Liver (tissue), 9 donors: ENCODE data around the gene PPP2R3B. TPM values are rescaled to one million over a fixed set of nuclear protein-coding genes. Genes with fewer than 3 reads are reported as not detected.

Experiments
- DNase-seq: peaks from one replicate; pipeline ENCODE4 v3.0.0-alpha.2; 2017; ENCODE audit warnings: low spot score
- H3K27ac ChIP-seq, 2 donors: one replicate each; pipeline ENCODE4 v1.7.0; 2013; ENCODE audit warnings: inconsistent platforms in 2 of 2, low read length in 2 of 2, control low read depth in 1 of 2, low read depth in 1 of 2, mild to moderate bottlenecking in 1 of 2
- H3K27me3 ChIP-seq, 4 donors: one replicate each; pipeline versions ENCODE4 v1.6.1 to v1.7.0; 2013; ENCODE audit warnings: low read length in 3 of 4, inconsistent platforms in 1 of 4, mild to moderate bottlenecking in 1 of 4, moderate library complexity in 1 of 4; ENCODE audit not compliant: control insufficient read depth in 4 of 4, insufficient read depth in 4 of 4
- H3K36me3 ChIP-seq, 4 donors: one replicate each; pipeline versions ENCODE4 v1.6.1 to v1.7.0; 2013; ENCODE audit warnings: low read length in 3 of 4, mild to moderate bottlenecking in 3 of 4, low read depth in 1 of 4, moderate library complexity in 1 of 4; ENCODE audit not compliant: control insufficient read depth in 4 of 4, insufficient read depth in 3 of 4
- H3K4me1 ChIP-seq, 4 donors: one replicate each; pipeline versions ENCODE4 v1.6.1 to v1.7.0; 2013; ENCODE audit warnings: low read length in 3 of 4, mild to moderate bottlenecking in 3 of 4, moderate library complexity in 1 of 4; ENCODE audit not compliant: control insufficient read depth in 4 of 4, insufficient read depth in 4 of 4
- H3K4me3 ChIP-seq, 3 donors: one replicate each; pipeline versions ENCODE4 v1.6.1 to v1.7.0; 2013; ENCODE audit warnings: low read length in 3 of 3, control low read depth in 1 of 3, low read depth in 1 of 3, mild to moderate bottlenecking in 1 of 3
- H3K9ac ChIP-seq, 2 donors: one replicate each; pipeline ENCODE4 v1.7.0; 2013; ENCODE audit warnings: low read length in 2 of 2, mild to moderate bottlenecking in 2 of 2, moderate library complexity in 2 of 2, control low read depth in 1 of 2, low read depth in 1 of 2
- H3K9me3 ChIP-seq, 4 donors: one replicate each; pipeline versions ENCODE4 v1.6.1 to v1.7.0; 2013; ENCODE audit warnings: low read length in 3 of 4; ENCODE audit not compliant: control insufficient read depth in 4 of 4
- EGR1 ChIP-seq, 2 donors: IDR thresholded peaks; 2 replicates each; pipeline ENCODE4 v1.6.1; 2016 to 2018; ENCODE audit warnings: antibody characterized with exemption in 2 of 2, low read depth in 2 of 2
- FOXA1 ChIP-seq: IDR thresholded peaks from 2 replicates; pipeline ENCODE4 v1.6.1; 2016; ENCODE audit warnings: antibody characterized with exemption
- FOXA2 ChIP-seq: IDR thresholded peaks from 2 replicates; pipeline ENCODE4 v1.6.1; 2016; ENCODE audit warnings: antibody characterized with exemption
- GABPA ChIP-seq, 2 donors: IDR thresholded peaks in 1 of 2; conservative IDR thresholded peaks in 1 of 2; 2 replicates each; pipeline ENCODE4 v1.6.1; 2016; ENCODE audit warnings: antibody characterized with exemption in 2 of 2, mild to moderate bottlenecking in 1 of 2, moderate library complexity in 1 of 2
- HNF4A ChIP-seq, 2 donors: conservative IDR thresholded peaks; 2 replicates each; pipeline ENCODE4 v1.6.1; 2016; ENCODE audit warnings: antibody characterized with exemption in 2 of 2, mild to moderate bottlenecking in 2 of 2
- HNF4G ChIP-seq: IDR thresholded peaks from 2 replicates; pipeline ENCODE4 v1.6.1; 2016; ENCODE audit warnings: antibody characterized with exemption
- JUND ChIP-seq, 2 donors: IDR thresholded peaks; 2 replicates each; pipeline ENCODE4 v1.6.1; 2016; ENCODE audit warnings: antibody characterized with exemption in 2 of 2
- NR2F2 ChIP-seq: IDR thresholded peaks from 2 replicates; pipeline ENCODE4 v1.6.1; 2016; ENCODE audit warnings: antibody characterized with exemption
- RAD21 ChIP-seq, 2 donors: IDR thresholded peaks; 2 replicates each; pipeline ENCODE4 v1.6.1; 2016; ENCODE audit warnings: antibody characterized with exemption in 2 of 2, mild to moderate bottlenecking in 2 of 2
- RXRA ChIP-seq, 2 donors: IDR thresholded peaks; 2 replicates each; pipeline ENCODE4 v1.6.1; 2017 to 2018; ENCODE audit warnings: antibody characterized with exemption in 2 of 2, mild to moderate bottlenecking in 1 of 2
- SP1 ChIP-seq: IDR thresholded peaks from 2 replicates; pipeline ENCODE4 v1.6.1; 2018; ENCODE audit warnings: antibody characterized with exemption, mild to moderate bottlenecking
- TAF1 ChIP-seq: conservative IDR thresholded peaks from 2 replicates; pipeline ENCODE4 v1.6.1; 2016; ENCODE audit warnings: antibody characterized with exemption, mild to moderate bottlenecking
- YY1 ChIP-seq: IDR thresholded peaks from 2 replicates; pipeline ENCODE4 v1.6.1; 2016; ENCODE audit warnings: antibody characterized with exemption, mild to moderate bottlenecking
- WGBS: extraction: QIAGEN DNeasy Blood & Tissue Kit; methylation state at CpG from one replicate; pipeline ENCODE4 v1.1.7; 2013; 5-methylcytosine and 5-hydroxymethylcytosine counted together
- polyA plus RNA-seq, 2 donors: library from polyadenylated mRNA; stranded (reverse) in 1 of 2; unstranded in 1 of 2; fragments of 200-250 nt in 1 of 2; fragments of >200 nt in 1 of 2; fragmentation: Nextera tagmentation in 1 of 2; extraction: Ambion mirVana in 1 of 2; gene quantifications; one replicate each; pipeline versions ENCODE4 v1.2.1 to v1.2.3, GENCODE V29; 2013 to 2015
- total RNA-seq, 2 donors: library from RNA; depleted of rRNA; stranded (reverse); fragments of >200 nt; gene quantifications; one replicate each; pipeline ENCODE4 v1.2.3, GENCODE V29; 2014
- TF ChIP-seq, protein P1 (sequence below): IDR thresholded peaks from 2 replicates; pipeline ENCODE4 v1.6.1; 2016; ENCODE audit warnings: antibody characterized with exemption
- TF ChIP-seq, protein P2 (sequence below): IDR thresholded peaks from 2 replicates; pipeline ENCODE4 v1.6.1; 2016; ENCODE audit warnings: antibody characterized with exemption, mild to moderate bottlenecking
- TF ChIP-seq, protein P3 (sequence below): IDR thresholded peaks from 2 replicates; pipeline ENCODE4 v1.6.1; 2016; ENCODE audit warnings: antibody characterized with exemption
- TF ChIP-seq, protein P4 (sequence below): fragments of 150-350 bp; IDR thresholded peaks from 2 replicates; pipeline ENCODE4 v1.5.1; 2017; ENCODE audit warnings: improper control_type of control experiment, low read depth, low read length; ENCODE audit not compliant: missing input control
- donor health status: healthy.
- donor health status: healthy.
- donor health status: healthy.
- donor health status: healthy.
- donor health status: healthy.

Gene PPP2R3B
- total and polyA plus RNA-seq, 4 donors = 1.2 to 8.2 (median 4.3) TPM

DNA sequence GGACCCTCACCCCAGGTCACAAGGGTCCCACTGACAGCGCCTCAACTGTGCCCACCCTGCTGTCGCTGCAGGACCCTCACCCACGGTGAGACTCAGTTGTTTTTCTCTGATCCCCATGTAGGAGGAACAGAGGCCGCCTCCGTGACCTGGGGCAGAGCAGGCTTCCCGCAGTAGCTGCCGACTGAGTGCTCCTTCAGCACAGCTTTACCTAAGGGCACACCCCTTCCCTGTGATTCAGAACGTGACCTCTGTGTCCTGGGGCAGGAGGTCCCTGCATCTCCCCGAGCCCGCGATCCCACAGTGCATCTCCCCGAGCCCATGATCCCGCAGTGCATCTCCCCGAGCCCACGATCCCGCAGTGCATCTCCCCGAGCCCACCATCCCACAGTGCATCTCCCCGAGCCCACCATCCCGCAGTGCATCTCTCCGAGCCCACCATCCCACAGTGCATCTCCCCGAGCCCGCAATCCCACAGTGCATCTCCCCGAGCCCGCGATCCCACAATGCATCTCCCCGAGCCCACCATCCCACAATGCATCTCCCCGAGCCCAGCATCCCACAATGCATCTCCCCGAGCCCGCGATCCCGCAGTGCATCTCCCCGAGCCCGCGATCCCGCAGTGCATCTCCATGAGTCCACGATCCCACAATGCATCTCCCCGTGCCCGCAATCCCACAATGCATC is 23.6 kb downstream of the PPP2R3B start:
- Histone ChIP-seq H3K9ac (no peak overlapping the region), H3K4me1 (no peaks in the 10 kb centered on the region), H3K27me3 (no peaks in the 10 kb centered on the region), H3K9me3 (peaks cover 0 to 6% (median 1%) of the 10 kb centered on the region in 4 donors), H3K36me3 (peaks cover 0 to 14% (median 3%) of the 10 kb centered on the region in 4 donors), H3K27ac (no peak overlapping the region), H3K4me3 (no peak overlapping the region)
- WGBS = 85% methylated on average over 38 of the region's 38 CpGs
- no peak for TF ChIP-seq NR2F2
- no peak for TF ChIP-seq RAD21 (IDR thresholded peaks at IDR 0.05)
- TF ChIP-seq HNF4G = no peak
- TF ChIP-seq YY1 = no peak
- TF ChIP-seq, protein P1, sequence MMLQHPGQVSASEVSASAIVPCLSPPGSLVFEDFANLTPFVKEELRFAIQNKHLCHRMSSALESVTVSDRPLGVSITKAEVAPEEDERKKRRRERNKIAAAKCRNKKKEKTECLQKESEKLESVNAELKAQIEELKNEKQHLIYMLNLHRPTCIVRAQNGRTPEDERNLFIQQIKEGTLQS = no peak
- TF ChIP-seq JUND (IDR thresholded peaks at IDR 0.05) = no peak
- TF ChIP-seq EGR1 (IDR thresholded peaks at IDR 0.05; ENCODE audit: low read depth in 2 of 2) = no peak
- TF ChIP-seq, protein P2, sequence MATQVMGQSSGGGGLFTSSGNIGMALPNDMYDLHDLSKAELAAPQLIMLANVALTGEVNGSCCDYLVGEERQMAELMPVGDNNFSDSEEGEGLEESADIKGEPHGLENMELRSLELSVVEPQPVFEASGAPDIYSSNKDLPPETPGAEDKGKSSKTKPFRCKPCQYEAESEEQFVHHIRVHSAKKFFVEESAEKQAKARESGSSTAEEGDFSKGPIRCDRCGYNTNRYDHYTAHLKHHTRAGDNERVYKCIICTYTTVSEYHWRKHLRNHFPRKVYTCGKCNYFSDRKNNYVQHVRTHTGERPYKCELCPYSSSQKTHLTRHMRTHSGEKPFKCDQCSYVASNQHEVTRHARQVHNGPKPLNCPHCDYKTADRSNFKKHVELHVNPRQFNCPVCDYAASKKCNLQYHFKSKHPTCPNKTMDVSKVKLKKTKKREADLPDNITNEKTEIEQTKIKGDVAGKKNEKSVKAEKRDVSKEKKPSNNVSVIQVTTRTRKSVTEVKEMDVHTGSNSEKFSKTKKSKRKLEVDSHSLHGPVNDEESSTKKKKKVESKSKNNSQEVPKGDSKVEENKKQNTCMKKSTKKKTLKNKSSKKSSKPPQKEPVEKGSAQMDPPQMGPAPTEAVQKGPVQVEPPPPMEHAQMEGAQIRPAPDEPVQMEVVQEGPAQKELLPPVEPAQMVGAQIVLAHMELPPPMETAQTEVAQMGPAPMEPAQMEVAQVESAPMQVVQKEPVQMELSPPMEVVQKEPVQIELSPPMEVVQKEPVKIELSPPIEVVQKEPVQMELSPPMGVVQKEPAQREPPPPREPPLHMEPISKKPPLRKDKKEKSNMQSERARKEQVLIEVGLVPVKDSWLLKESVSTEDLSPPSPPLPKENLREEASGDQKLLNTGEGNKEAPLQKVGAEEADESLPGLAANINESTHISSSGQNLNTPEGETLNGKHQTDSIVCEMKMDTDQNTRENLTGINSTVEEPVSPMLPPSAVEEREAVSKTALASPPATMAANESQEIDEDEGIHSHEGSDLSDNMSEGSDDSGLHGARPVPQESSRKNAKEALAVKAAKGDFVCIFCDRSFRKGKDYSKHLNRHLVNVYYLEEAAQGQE = no peak
- TF ChIP-seq, protein P3, sequence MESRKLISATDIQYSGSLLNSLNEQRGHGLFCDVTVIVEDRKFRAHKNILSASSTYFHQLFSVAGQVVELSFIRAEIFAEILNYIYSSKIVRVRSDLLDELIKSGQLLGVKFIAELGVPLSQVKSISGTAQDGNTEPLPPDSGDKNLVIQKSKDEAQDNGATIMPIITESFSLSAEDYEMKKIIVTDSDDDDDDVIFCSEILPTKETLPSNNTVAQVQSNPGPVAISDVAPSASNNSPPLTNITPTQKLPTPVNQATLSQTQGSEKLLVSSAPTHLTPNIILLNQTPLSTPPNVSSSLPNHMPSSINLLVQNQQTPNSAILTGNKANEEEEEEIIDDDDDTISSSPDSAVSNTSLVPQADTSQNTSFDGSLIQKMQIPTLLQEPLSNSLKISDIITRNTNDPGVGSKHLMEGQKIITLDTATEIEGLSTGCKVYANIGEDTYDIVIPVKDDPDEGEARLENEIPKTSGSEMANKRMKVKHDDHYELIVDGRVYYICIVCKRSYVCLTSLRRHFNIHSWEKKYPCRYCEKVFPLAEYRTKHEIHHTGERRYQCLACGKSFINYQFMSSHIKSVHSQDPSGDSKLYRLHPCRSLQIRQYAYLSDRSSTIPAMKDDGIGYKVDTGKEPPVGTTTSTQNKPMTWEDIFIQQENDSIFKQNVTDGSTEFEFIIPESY = no peak
- TF ChIP-seq, protein P4, sequence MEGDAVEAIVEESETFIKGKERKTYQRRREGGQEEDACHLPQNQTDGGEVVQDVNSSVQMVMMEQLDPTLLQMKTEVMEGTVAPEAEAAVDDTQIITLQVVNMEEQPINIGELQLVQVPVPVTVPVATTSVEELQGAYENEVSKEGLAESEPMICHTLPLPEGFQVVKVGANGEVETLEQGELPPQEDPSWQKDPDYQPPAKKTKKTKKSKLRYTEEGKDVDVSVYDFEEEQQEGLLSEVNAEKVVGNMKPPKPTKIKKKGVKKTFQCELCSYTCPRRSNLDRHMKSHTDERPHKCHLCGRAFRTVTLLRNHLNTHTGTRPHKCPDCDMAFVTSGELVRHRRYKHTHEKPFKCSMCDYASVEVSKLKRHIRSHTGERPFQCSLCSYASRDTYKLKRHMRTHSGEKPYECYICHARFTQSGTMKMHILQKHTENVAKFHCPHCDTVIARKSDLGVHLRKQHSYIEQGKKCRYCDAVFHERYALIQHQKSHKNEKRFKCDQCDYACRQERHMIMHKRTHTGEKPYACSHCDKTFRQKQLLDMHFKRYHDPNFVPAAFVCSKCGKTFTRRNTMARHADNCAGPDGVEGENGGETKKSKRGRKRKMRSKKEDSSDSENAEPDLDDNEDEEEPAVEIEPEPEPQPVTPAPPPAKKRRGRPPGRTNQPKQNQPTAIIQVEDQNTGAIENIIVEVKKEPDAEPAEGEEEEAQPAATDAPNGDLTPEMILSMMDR = no peak
- no peak for TF ChIP-seq FOXA1
- TF ChIP-seq TAF1 = no peak
- TF ChIP-seq SP1 = no peak
- no peak for TF ChIP-seq GABPA (IDR thresholded peaks at IDR 0.05 in 1 of 2, conservative IDR thresholded peaks at IDR 0.05 in 1 of 2)
- TF ChIP-seq HNF4A (conservative IDR thresholded peaks at IDR 0.05) = no peak
- no peak for TF ChIP-seq RXRA (IDR thresholded peaks at IDR 0.05)
- no peak for TF ChIP-seq FOXA2
- DNase-seq = no peak
